ENCODE results near the gene TBC1D32.

The TBC1D32 gene

GRCh38 chr6:121161886-121162285, 172.4 kb downstream of the TBC1D32 start:
- Mint-ChIP-seq H3K4me1 (no peaks in the 10 kb centered on the region), H3K27me3 (no peaks in the 10 kb centered on the region), H3K9me3 (peaks cover 33% of the 10 kb centered on the region), H3K27ac (no peak overlapping the region), H3K36me3 (ENCODE audit: low read depth) (peaks cover 48% of the 10 kb centered on the region), H3K4me3 (no peak overlapping the region)
- no peak for DNase-seq
- no peak for ATAC-seq

- Mint-ChIP-seq H3K9me3 (peaks cover 48% of the 10 kb centered on the region), H3K4me3 (no peak overlapping the region), H3K27ac (no peak overlapping the region), H3K36me3 (ENCODE audit: low read depth) (peaks cover 63% of the 10 kb centered on the region), H3K4me1 (no peaks in the 10 kb centered on the region), H3K27me3 (no peaks in the 10 kb centered on the region)
- no peak for ATAC-seq
- no peak for DNase-seq
These were observed 174.0 kb downstream of the TBC1D32 start for GRCh38 chr6:121160276-121160675.

GRCh38 chr6:121158891-121159290, 175.4 kb downstream of the TBC1D32 start:
- no peaks in the 10 kb centered on the region for H3K4me1 Mint-ChIP-seq
- H3K27me3 Mint-ChIP-seq, result no peaks in the 10 kb centered on the region
- ATAC-seq, result no peak
- DNase-seq, result no peak
- no peak overlapping the region for H3K4me3 Mint-ChIP-seq
- H3K36me3 Mint-ChIP-seq (ENCODE audit: low read depth), result peaks cover 75% of the 10 kb centered on the region
- no peak overlapping the region for H3K27ac Mint-ChIP-seq
- H3K9me3 Mint-ChIP-seq, result peaks cover 58% of the 10 kb centered on the region

- H3K27me3 Mint-ChIP-seq, result no peaks in the 10 kb centered on the region
- ATAC-seq, result no peak
These were observed 175.8 kb downstream of the TBC1D32 start for GRCh38 chr6:121158438-121158837.

GRCh38 chr6:121157906-121158305, 176.4 kb downstream of the TBC1D32 start:
- ATAC-seq, result no peak
- H3K27me3 Mint-ChIP-seq, result no peaks in the 10 kb centered on the region
- H3K9me3 Mint-ChIP-seq, result peaks cover 60% of the 10 kb centered on the region
- H3K27ac Mint-ChIP-seq, result no peak overlapping the region
- DNase-seq, result no peak
- peaks cover 84% of the 10 kb centered on the region for H3K36me3 Mint-ChIP-seq (ENCODE audit: low read depth)
- no peak overlapping the region for H3K4me3 Mint-ChIP-seq
- no peaks in the 10 kb centered on the region for H3K4me1 Mint-ChIP-seq

More at GRCh38 chr6:121158438-121158837, 175.8 kb downstream of the TBC1D32 start:
- H3K4me3 Mint-ChIP-seq, result no peak overlapping the region
- H3K4me1 Mint-ChIP-seq, result no peaks in the 10 kb centered on the region
- H3K27ac Mint-ChIP-seq, result no peak overlapping the region
- DNase-seq, result no peak
- H3K9me3 Mint-ChIP-seq, result peaks cover 59% of the 10 kb centered on the region
- H3K36me3 Mint-ChIP-seq (ENCODE audit: low read depth), result peaks cover 78% of the 10 kb centered on the region

GRCh38 chr6:121143476-121143875, 190.8 kb downstream of the TBC1D32 start:
- ATAC-seq (no peak), DNase-seq (no peak)
- Mint-ChIP-seq H3K4me1 (no peaks in the 10 kb centered on the region), H3K9me3 (no peaks in the 10 kb centered on the region), H3K36me3 (ENCODE audit: low read depth) (peaks cover 10% of the 10 kb centered on the region), H3K27ac (no peak overlapping the region), H3K4me3 (no peak overlapping the region), H3K27me3 (no peaks in the 10 kb centered on the region)

- DNase-seq (no peak), ATAC-seq (no peak)
- H3K4me1 Mint-ChIP-seq, result no peaks in the 10 kb centered on the region
- no peak overlapping the region for H3K4me3 Mint-ChIP-seq
- no peaks in the 10 kb centered on the region for H3K9me3 Mint-ChIP-seq
- no peaks in the 10 kb centered on the region for H3K27me3 Mint-ChIP-seq
- peaks cover 7% of the 10 kb centered on the region for H3K36me3 Mint-ChIP-seq (ENCODE audit: low read depth)
- no peak overlapping the region for H3K27ac Mint-ChIP-seq
These were observed 192.2 kb downstream of the TBC1D32 start for GRCh38 chr6:121142093-121142492.

GRCh38 chr6:121135425-121135824, 198.9 kb downstream of the TBC1D32 start:
- Mint-ChIP-seq H3K27me3 (no peaks in the 10 kb centered on the region), H3K27ac (no peak overlapping the region), H3K4me3 (no peak overlapping the region), H3K4me1 (no peaks in the 10 kb centered on the region), H3K9me3 (no peaks in the 10 kb centered on the region), H3K36me3 (ENCODE audit: low read depth) (peaks cover 3% of the 10 kb centered on the region)
- ATAC-seq, result no peak
- no peak for DNase-seq

GRCh38 chr6:121134922-121135321, 199.4 kb downstream of the TBC1D32 start:
- Mint-ChIP-seq H3K36me3 (ENCODE audit: low read depth) (peaks cover 3% of the 10 kb centered on the region), H3K27me3 (no peaks in the 10 kb centered on the region), H3K4me1 (no peaks in the 10 kb centered on the region), H3K9me3 (no peaks in the 10 kb centered on the region), H3K27ac (no peak overlapping the region), H3K4me3 (no peak overlapping the region)
- DNase-seq, result no peak
- no peak for ATAC-seq

GRCh38 chr6:121124600-121124999, 209.7 kb downstream of the TBC1D32 start:
- Mint-ChIP-seq H3K36me3 (ENCODE audit: low read depth) (peaks cover 36% of the 10 kb centered on the region), H3K4me3 (no peak overlapping the region), H3K27me3 (no peaks in the 10 kb centered on the region), H3K9me3 (peaks cover 22% of the 10 kb centered on the region), H3K4me1 (no peaks in the 10 kb centered on the region), H3K27ac (no peak overlapping the region)
- DNase-seq (no peak), ATAC-seq (no peak)

- peaks cover 5% of the 10 kb centered on the region for H3K4me1 Mint-ChIP-seq
- H3K27me3 Mint-ChIP-seq, result no peaks in the 10 kb centered on the region
- H3K4me3 Mint-ChIP-seq, result no peak overlapping the region
These were observed 221.9 kb downstream of the TBC1D32 start for GRCh38 chr6:121112356-121112755.

GRCh38 chr6:121110733-121111132, 223.5 kb downstream of the TBC1D32 start:
- H3K27ac Mint-ChIP-seq, result no peak overlapping the region
- no peaks in the 10 kb centered on the region for H3K9me3 Mint-ChIP-seq
- H3K36me3 Mint-ChIP-seq (ENCODE audit: low read depth), result peaks cover 5% of the 10 kb centered on the region
- no peaks in the 10 kb centered on the region for H3K4me1 Mint-ChIP-seq
- no peak overlapping the region for H3K4me3 Mint-ChIP-seq
- no peaks in the 10 kb centered on the region for H3K27me3 Mint-ChIP-seq
- ATAC-seq (no peak), DNase-seq (no peak)

More at GRCh38 chr6:121112356-121112755, 221.9 kb downstream of the TBC1D32 start:
- Mint-ChIP-seq H3K9me3 (no peaks in the 10 kb centered on the region), H3K27ac (no peak overlapping the region), H3K36me3 (ENCODE audit: low read depth) (peaks cover 5% of the 10 kb centered on the region)
- no peak for ATAC-seq
- no peak for DNase-seq

- Mint-ChIP-seq H3K27me3 (no peaks in the 10 kb centered on the region), H3K4me3 (no peak overlapping the region), H3K36me3 (ENCODE audit: low read depth) (peaks cover 13% of the 10 kb centered on the region), H3K9me3 (no peaks in the 10 kb centered on the region), H3K4me1 (no peaks in the 10 kb centered on the region), H3K27ac (no peak overlapping the region)
- DNase-seq (no peak), ATAC-seq (no peak)
These were observed 227.3 kb downstream of the TBC1D32 start for GRCh38 chr6:121106962-121107361.

- no peak for ATAC-seq
- H3K27ac Mint-ChIP-seq, result no peak overlapping the region
- no peak for DNase-seq
- no peaks in the 10 kb centered on the region for H3K9me3 Mint-ChIP-seq
- H3K27me3 Mint-ChIP-seq, result no peaks in the 10 kb centered on the region
- peaks cover 18% of the 10 kb centered on the region for H3K36me3 Mint-ChIP-seq (ENCODE audit: low read depth)
- H3K4me1 Mint-ChIP-seq, result no peaks in the 10 kb centered on the region
- H3K4me3 Mint-ChIP-seq, result no peak overlapping the region
These were observed 228.8 kb downstream of the TBC1D32 start for GRCh38 chr6:121105461-121105860.

GRCh38 chr6:121093928-121094327, 240.4 kb downstream of the TBC1D32 start:
- Mint-ChIP-seq H3K4me1 (no peaks in the 10 kb centered on the region), H3K4me3 (no peak overlapping the region), H3K9me3 (peaks cover 4% of the 10 kb centered on the region), H3K27ac (no peak overlapping the region), H3K36me3 (ENCODE audit: low read depth) (peaks cover 26% of the 10 kb centered on the region), H3K27me3 (no peaks in the 10 kb centered on the region)
- DNase-seq (no peak), ATAC-seq (no peak)

GRCh38 chr6:121090492-121090891, 243.8 kb downstream of the TBC1D32 start:
- no peaks in the 10 kb centered on the region for H3K9me3 Mint-ChIP-seq
- peaks cover 8% of the 10 kb centered on the region for H3K36me3 Mint-ChIP-seq (ENCODE audit: low read depth)
- H3K27me3 Mint-ChIP-seq, result no peaks in the 10 kb centered on the region
- H3K4me3 Mint-ChIP-seq, result no peak overlapping the region
- no peak overlapping the region for H3K27ac Mint-ChIP-seq
- DNase-seq (no peak), ATAC-seq (no peak)
- H3K4me1 Mint-ChIP-seq, result no peaks in the 10 kb centered on the region

Data from activated naive CD8-positive, alpha-beta T cell treated with anti-CD3 and anti-CD28 coated beads, Interleukin-2, amount 50 U/mL, for 24 hours (primary cell).